Raji (cell line): ENCODE data around the gene ELAC1.

ENCODE experiments used
- POLR2A ChIP-seq: IDR thresholded peaks from 2 replicates; pipeline ENCODE4 v1.6.1; 2011; ENCODE audit warnings: low read depth, low read length, control low read depth; ENCODE audit not compliant: insufficient read depth

The ELAC1 gene

DNA sequence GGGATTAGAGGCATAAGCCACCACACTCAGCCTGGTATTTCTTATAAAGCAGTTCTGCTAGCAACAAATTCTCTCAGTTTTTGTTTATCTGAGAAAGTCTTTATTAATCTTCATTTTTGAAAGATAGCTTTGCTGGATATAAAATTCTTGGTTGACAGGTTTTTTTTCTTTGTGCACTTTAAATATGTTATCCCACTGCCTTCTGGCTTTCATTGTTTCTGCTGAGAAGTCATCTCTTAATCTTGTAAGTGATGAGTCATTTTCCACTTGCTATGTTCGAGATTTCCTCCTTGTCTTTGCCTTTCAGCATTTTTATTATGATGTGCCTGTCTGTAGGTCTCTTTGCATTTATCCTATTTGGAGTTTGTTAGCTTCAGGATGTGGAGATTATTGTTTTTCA lies 5.9 kb upstream of the ELAC1 start:
- TF ChIP-seq POLR2A: no peak

DNA sequence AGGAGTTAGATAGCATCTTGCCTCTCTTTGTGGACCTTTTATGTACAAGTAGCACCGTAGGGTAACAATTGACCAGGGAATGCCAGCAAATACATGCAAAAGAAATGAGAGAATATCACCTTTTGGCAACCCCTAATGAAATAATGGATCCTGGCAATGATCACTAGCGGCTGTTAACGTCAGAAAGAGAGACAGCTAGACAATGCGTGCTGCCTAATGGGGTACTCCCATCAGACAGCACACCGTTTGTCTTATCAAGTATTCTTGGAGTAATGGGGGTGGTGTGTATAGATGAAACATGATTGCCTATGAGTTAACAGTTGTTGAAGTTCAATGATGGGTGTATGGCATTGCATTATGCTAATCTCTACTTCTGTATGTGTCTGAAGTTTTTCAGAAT lies 1.6 kb downstream of the ELAC1 start:
- no peak; the same call in 1 of the 2 replicates for TF ChIP-seq POLR2A

DNA sequence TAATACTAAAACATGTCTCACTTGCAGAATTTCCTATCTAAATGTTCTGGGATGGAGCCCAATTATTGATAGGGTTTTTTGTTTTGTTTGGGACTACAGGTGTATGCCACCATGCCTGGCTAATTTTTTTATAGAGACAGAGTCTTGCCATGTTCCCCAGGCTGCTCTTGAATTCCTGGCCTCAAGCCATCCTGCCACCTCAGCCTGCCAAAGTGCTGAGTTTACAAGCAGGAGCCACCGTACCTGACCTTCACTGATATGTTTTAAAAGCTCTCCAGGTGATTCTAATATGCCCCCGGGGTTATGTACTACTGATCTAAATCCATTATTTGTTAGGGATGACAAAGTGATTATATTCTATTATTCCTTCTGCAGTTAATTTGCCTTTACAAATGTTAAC lies 2.2 kb downstream of the ELAC1 start:
- no peak for TF ChIP-seq POLR2A

DNA sequence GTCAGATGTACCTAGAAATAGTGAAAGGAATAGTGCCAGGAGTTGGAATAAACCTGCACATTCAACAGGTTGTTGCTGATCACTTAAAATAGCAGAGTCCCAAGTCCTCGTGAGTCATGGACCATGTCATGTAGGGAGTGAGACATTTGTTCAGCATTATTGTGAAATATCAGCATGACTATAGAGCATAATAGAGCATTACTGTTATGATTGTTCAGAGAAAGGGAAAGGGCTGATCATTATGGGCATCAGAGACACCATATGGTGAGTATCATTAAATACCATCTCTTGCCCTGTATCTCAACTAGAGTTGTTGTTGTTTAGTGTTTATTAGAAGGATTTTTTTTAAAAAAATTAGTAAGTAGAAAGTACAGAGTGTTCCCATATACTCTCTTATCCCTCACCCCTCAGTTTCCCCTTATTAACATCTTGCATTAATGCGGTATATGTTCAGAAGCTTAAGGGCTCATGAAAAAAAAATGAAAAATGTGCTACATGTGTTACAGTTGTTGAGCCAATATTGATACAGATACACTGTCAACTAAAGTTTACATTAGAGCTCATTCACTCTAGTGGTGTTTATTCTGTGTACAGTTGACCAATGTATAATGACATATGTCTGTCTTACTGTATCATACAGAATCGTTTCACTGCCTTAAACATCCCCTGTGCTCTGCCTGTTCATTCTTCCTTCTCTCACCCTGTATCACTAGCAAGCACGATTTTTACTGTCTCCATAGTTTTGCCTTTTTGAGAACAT lies 5.7 kb downstream of the ELAC1 start:
- TF ChIP-seq POLR2A: no peak

DNA sequence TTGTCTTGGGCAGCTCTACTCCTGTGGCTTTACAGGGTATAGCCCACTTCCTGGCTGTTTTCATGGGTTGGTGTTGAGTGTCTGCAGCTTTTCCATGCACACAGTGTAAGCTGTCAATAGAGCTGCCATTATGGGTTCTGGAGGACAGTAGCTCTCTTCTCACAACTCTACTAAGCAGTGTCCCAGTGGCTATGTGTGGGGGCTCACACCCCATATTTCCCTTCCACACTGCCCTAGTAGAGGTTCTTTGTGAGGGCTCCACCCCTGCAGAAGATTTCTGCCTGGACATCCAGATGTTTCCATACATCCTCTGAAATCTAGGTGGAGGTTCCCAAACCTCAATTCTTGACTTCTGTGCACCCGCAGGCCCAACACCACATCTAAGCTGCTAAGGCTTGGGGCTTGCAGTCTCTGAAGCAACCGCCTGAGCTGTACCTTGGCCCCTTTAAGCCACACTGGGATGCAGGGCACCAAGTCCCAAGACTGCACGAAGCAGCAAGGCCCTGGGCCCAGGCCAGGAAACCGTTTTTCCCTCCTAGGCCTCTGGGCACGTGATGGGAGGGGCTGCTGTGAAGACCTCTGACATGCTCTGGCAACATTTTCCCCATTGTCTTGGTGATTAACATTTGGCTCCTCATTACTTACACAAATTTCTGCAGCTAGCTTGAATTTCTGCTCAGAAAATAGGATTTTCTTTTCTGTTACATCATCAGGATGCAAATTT lies 9.4 kb downstream of the ELAC1 start:
- no peak for TF ChIP-seq POLR2A

GRCh38 chr18:50981381-50981780 lies 13.5 kb downstream of the ELAC1 start:
- TF ChIP-seq POLR2A: no peak

GRCh38 chr18:50982086-50982801 lies 14.4 kb downstream of the ELAC1 start:
- no peak for TF ChIP-seq POLR2A

DNA sequence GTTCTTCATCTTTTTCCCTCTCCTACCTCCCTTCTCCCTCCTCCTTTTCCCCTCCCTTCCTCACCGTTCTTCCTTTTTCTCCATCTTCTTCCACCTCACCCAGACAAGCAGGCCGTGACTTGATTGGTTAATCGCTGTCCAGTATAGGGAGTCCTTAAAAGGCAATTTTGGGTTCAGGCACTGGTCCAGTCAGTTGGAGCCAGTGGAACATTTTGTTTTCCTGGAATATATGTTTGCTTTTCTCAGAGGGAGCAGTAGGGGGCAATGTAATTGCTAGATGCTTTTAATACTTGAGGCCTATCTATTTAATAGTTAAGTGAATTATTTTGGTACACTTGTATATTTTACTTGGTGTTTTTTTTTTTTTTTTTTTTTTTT lies 15.0 kb downstream of the ELAC1 start:
- no peak for TF ChIP-seq POLR2A

DNA sequence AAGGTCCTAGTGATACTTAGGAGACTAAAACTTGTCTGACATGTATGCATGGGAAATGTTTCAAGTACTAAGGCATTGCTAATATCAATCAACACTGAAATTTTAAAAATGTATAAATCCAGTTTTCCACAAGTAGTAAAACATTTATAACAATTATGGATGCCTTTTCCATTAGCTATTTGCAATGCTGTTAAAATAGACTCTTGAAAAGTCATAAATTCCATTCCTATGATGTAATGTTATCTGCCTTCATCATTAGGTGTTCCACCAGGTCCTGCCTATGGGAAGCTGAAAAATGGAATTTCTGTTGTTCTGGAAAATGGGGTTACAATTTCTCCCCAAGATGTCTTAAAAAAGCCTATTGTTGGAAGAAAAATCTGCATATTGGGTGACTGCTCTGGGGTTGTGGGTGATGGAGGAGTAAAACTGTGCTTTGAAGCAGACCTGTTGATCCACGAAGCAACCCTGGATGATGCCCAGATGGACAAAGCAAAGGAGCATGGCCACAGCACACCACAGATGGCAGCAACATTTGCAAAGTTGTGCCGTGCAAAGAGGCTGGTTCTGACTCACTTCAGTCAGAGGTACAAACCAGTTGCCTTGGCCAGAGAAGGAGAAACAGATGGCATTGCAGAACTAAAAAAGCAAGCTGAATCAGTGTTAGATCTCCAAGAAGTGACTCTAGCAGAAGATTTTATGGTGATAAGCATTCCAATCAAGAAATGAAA lies 18.7 kb downstream of the ELAC1 start:
- no peak for TF ChIP-seq POLR2A

DNA sequence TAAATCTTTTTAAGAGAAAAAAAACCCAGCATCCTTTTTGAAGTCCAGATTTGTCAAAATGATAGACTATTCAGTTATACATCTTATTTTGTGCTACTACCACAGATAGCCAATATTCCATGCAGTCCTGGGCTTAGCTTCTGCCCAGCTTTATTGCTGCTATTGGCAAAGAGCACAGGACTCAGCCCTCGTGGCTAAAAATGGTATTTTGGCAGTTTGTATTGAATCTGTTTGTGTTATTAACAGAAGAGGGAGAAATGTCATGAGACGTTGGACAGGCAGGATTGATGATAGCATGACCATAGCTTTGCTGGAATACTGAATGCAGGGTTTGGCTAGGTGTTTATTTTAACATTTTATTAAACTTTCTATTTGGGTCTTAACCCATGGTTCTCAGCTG lies 19.4 kb downstream of the ELAC1 start:
- no peak for TF ChIP-seq POLR2A

- TF ChIP-seq POLR2A: no peak
Observed at GRCh38 chr18:50989711-50990110, 21.9 kb downstream of the ELAC1 start.

DNA sequence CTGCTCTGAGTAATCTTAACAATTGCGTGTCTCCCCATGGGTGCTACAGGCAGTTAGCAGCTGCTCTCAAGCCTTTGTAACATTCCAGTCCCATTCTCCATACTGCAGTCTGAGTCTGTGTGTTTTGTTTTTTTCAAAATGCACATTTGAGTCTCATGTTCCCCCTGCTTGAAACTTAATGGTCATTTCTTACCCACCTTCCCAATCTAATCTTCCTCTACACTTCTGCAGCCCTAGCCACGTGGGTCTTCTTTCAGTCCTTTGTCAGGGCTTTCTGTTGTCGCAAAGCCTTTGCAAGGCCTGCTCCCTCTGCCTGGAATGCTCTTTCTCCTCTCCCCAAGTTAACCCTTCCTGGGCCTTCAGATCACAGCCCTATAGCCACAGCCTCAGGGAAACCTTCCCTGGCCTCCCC lies 24.5 kb downstream of the ELAC1 start:
- no peak for TF ChIP-seq POLR2A

DNA sequence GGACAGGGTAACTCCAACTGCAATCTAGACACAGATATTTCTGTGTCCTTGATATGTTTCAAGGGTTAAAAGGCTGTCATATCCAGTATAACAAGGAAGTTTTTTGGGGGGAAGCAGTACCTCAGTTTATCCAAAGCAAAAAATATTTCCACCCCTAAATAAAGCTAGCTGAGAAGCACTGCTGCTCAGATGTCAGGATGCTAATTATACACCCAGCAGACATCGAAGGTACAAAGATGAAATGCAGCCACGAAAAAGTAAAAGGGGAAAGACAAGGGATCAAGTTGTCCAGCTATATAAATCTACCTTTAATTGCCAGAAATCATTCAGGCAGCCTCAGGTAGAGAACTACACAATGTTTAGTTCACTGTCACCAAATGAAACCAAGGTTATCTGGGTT lies 26.2 kb downstream of the ELAC1 start:
- TF ChIP-seq POLR2A: no peak

GRCh38 chr18:51006061-51006818 lies 38.4 kb downstream of the ELAC1 start:
- no peak for TF ChIP-seq POLR2A
